GM12878 (cell line): ENCODE results near the gene PAM16. TPM values are rescaled to one million over a fixed set of nuclear protein-coding genes. Genes with fewer than 3 reads are reported as not detected.

Experiments
- ATAC-seq: fragments of 200-7000 bp; cut with Tn5 transposase; 3 replicates; pipeline ENCODE4 v1.9.1; 2020; ENCODE audit warnings: mild to moderate bottlenecking, moderate library complexity
- BruUV-seq: library from RNA; stranded (reverse); fragments of 400-500 nt; replicated peaks from 2 replicates; lab custom pipeline; 2021; lab: Mats Ljungman, UMichigan
- CTCF ChIA-PET: fragments of 300-600 bp; sonication (Branson Sonifier 250); formaldehyde crosslinking; extraction: SDS; loops from one replicate; lab custom pipeline; 2021; ENCODE audit warnings: inconsistent platforms; lab: Yijun Ruan, JAX
- POLR2A ChIA-PET: fragments of 350-600 bp; formaldehyde crosslinking; extraction: SDS; loops from one replicate; lab custom pipeline; 2021; ENCODE audit warnings: inconsistent platforms; lab: Charles Lee
- RAD21 ChIA-PET: fragments of 300-600 bp; sonication (Branson Sonifier 250); formaldehyde crosslinking; loops from one replicate; lab custom pipeline; 2023; ENCODE audit warnings: antibody characterized with exemption; ENCODE audit not compliant: unreplicated experiment; lab: Charles Lee
- SMC1A ChIA-PET: fragments of 300-600 bp; sonication (Branson Sonifier 250); formaldehyde crosslinking; loops from one replicate; lab custom pipeline; 2023; ENCODE audit not compliant: unreplicated experiment, uncharacterized antibody; lab: Charles Lee
- DNase-seq: peaks from one replicate; pipeline ENCODE4 v3.0.0-alpha.2; 2011; ENCODE audit warnings: low read depth, low spot score
- FAIRE-seq: peaks from 3 replicates; lab custom pipeline; 2011; peaks lifted over from hg19 to GRCh38; lab: Jason Lieb, UNC
- H2AFZ ChIP-seq: 2 replicates; pipeline ENCODE4 v1.6.0; 2011; ENCODE audit warnings: low read depth, low read length, control low read depth; ENCODE audit not compliant: control insufficient read depth
- H3K27ac ChIP-seq: 2 replicates; pipeline ENCODE4 v1.5.1; 2011; ENCODE audit warnings: control low read depth; ENCODE audit not compliant: control insufficient read depth, insufficient read depth
- H3K27me3 ChIP-seq, 2 experiments: replicated peaks in 1 of 2; 2 replicates each; pipeline versions ENCODE4 v1.6.0 to v1.6.1; 2011; ENCODE audit warnings: low read length in 1 of 2; ENCODE audit not compliant: control insufficient read depth in 2 of 2, insufficient read depth in 2 of 2
- H3K36me3 ChIP-seq, 2 experiments: 2 replicates each; pipeline ENCODE4 v1.5.1; 2011; ENCODE audit warnings: low read length in 1 of 2; ENCODE audit not compliant: control insufficient read depth in 2 of 2, insufficient read depth in 2 of 2
- H3K4me1 ChIP-seq: 2 replicates; pipeline ENCODE4 v1.6.1; 2011; ENCODE audit warnings: mild to moderate bottlenecking, low read length, moderate library complexity, mixed read lengths; ENCODE audit not compliant: control insufficient read depth, insufficient read depth
- H3K4me2 ChIP-seq: 2 replicates; pipeline ENCODE4 v1.6.0; 2011; ENCODE audit warnings: control low read depth; ENCODE audit not compliant: control insufficient read depth, insufficient read depth
- H3K4me3 ChIP-seq: fragments of 200-600 bp; sonication (generic); 2 replicates; pipeline ENCODE4 v1.5.1; 2016
- H3K79me2 ChIP-seq: 2 replicates; pipeline ENCODE4 v1.6.0; 2011; ENCODE audit warnings: low read length; ENCODE audit not compliant: control insufficient read depth, insufficient read depth
- H3K9ac ChIP-seq: 2 replicates; pipeline ENCODE4 v1.8.0; 2011; ENCODE audit warnings: low read length, control low read depth, mixed read lengths; ENCODE audit not compliant: control insufficient read depth, insufficient read depth
- H3K9me3 ChIP-seq: replicated peaks from 3 replicates; pipeline ENCODE4 v1.5.1; 2011; ENCODE audit warnings: mild to moderate bottlenecking, low read length; ENCODE audit not compliant: control insufficient read depth, insufficient read depth
- H4K20me1 ChIP-seq: 2 replicates; pipeline ENCODE4 v1.6.0; 2011; ENCODE audit not compliant: control insufficient read depth, insufficient read depth
- FOS ChIP-seq: IDR thresholded peaks from 3 replicates; pipeline ENCODE4 v1.6.1; 2011; ENCODE audit warnings: borderline replicate concordance; ENCODE audit not compliant: insufficient read length; ENCODE audit errors: extremely low read depth
- HDAC6 ChIP-seq: fragments of 200-600 bp; sonication (generic); IDR thresholded peaks from one replicate; pipeline ENCODE4 v1.8.0; 2017; ENCODE audit warnings: antibody characterized with exemption; ENCODE audit not compliant: unreplicated experiment
- RB1 ChIP-seq: fragments of 450-650 bp; formaldehyde crosslinking; IDR thresholded peaks from 2 replicates; pipeline ENCODE4 v1.6.1; 2017; ENCODE audit warnings: mild to moderate bottlenecking, borderline replicate concordance
- SIN3A ChIP-seq: IDR thresholded peaks from 2 replicates; pipeline ENCODE4 v1.6.1; 2012; ENCODE audit warnings: low read depth, low read length, improper control_type of control experiment
- SMAD1 ChIP-seq: fragments of 450-650 bp; IDR thresholded peaks from 2 replicates; pipeline ENCODE4 v1.6.1; 2018; ENCODE audit warnings: mild to moderate bottlenecking, low read depth; ENCODE audit not compliant: partially characterized antibody
- TCF12 ChIP-seq: IDR thresholded peaks from 2 replicates; pipeline ENCODE4 v1.6.1; 2011; ENCODE audit warnings: low read depth, mild to moderate bottlenecking, low read length
- YY1 ChIP-seq: IDR thresholded peaks from 2 replicates; pipeline ENCODE4 v1.6.1; 2011; ENCODE audit warnings: low read depth, mild to moderate bottlenecking, low read length
- WGBS: methylation state at CpG from one replicate; pipeline ENCODE4 v1.1.6; 2016; ENCODE audit warnings: low lambda C conversion rate; ENCODE audit not compliant: insufficient replicate concordance, insufficient coverage; ENCODE audit errors: missing lambda C conversion rate; 5-methylcytosine and 5-hydroxymethylcytosine counted together
- in situ Hi-C: fragments of 300-500 bp; cut with MboI; formaldehyde crosslinking; loops from 9 replicates; pipeline ENCODE4 v1.14.3; 2018; ENCODE audit warnings: mixed read lengths
- intact Hi-C: fragments of 100-400 bp; cut with micrococcal nuclease; formaldehyde crosslinking; loops from one replicate; pipeline ENCODE4 v1.14.2; 2022; ENCODE audit not compliant: unreplicated experiment
- polyA plus RNA-seq, 11 experiments: library from polyadenylated mRNA; depleted of rRNA in 4 of 11; unstranded in 6 of 11; stranded (reverse) in 5 of 11; fragments of >200 nt; fragmentation: Nextera tagmentation in 4 of 11; fragmentation: Illumina TruSeq in 1 of 11; extraction: Ambion mirVana in 4 of 11; extraction: Trizol in 1 of 11; gene quantifications; 1 replicate in 1 of 11; 2 replicates in 10 of 11; pipeline versions ENCODE4 v1.2.1 to v1.2.3, GENCODE V29; 2011 to 2016; ENCODE audit warnings: inconsistent platforms in 2 of 11, missing spikeins in 2 of 11, low read depth in 1 of 11
- total RNA-seq, 4 experiments: library from RNA; depleted of rRNA in 3 of 4; stranded (reverse); fragments of >200 nt in 3 of 4; fragmentation: Illumina TruSeq in 1 of 4; extraction: Trizol in 1 of 4; gene quantifications; 2 replicates each; pipeline versions ENCODE4 v1.2.1 to v1.2.3, GENCODE V29; 2013 to 2021
- TF ChIP-seq, protein P1 (sequence below): fragments of 450-650 bp; IDR thresholded peaks from 2 replicates; pipeline ENCODE4 v1.6.1; 2017; ENCODE audit warnings: antibody characterized with exemption, mild to moderate bottlenecking, moderate library complexity
- TF ChIP-seq, protein P2 (sequence below): fragments of 450-650 bp; formaldehyde crosslinking; IDR thresholded peaks from 2 replicates; pipeline ENCODE4 v1.4.0; 2022; ENCODE audit warnings: mild to moderate bottlenecking, moderate library complexity
- TF ChIP-seq, protein P3 (sequence below): fragments of 450-650 bp; IDR thresholded peaks from 2 replicates; pipeline ENCODE4 v1.6.1; 2016; ENCODE audit warnings: mild to moderate bottlenecking
- TF ChIP-seq, protein P4 (sequence below), 3 experiments: IDR thresholded peaks in 2 of 3; conservative IDR thresholded peaks in 1 of 3; 2 replicates each; pipeline ENCODE4 v1.5.1; 2011; ENCODE audit warnings: low read depth in 3 of 3, low read length in 3 of 3, mild to moderate bottlenecking in 3 of 3, control low read depth in 2 of 3, moderate library complexity in 2 of 3, inconsistent platforms in 1 of 3, mixed read lengths in 1 of 3; ENCODE audit not compliant: control insufficient read depth in 2 of 3, insufficient read depth in 1 of 3; ENCODE audit errors: extremely low read depth in 1 of 3
- TF ChIP-seq, protein P5 (sequence below): IDR thresholded peaks from 2 replicates; pipeline ENCODE4 v1.6.1; 2012; ENCODE audit warnings: low read depth, low read length, improper control_type of control experiment

Gene PAM16
- total and polyA plus RNA-seq, 10 of the 15 experiments (the other 5 are each of a cell fraction or from before 2014, with no cell fraction given) = 18.5 to 94.3 (median 51.5) TPM

DNA sequence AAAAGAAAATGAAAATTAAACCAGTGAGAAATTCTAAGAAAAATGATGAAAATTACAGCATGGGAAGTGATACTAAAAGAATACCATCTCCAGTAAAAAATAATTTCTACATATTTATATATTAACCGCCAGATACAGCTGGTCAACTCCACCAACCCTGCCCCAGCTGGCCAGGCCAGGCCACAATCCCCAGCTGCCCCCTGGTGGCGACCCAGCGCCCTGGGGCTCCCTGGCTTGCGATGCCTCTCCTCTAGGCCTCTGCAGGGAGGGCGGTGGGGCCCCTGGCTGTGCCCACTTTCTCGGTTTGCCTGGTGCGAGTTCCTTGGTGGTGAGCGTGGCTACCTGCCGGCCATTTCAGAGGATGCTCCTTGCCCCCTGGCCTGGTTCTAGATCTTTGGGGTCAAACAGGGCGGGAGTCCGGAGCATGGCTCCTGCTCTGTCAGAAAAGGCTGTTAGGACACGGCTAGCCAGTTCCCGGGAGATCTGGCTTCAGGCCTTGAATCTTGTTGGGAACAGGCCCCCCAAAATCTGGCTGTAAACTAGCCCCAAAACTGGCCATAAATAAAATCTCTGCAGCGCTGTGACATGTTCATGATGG lies 20.7 kb downstream of the PAM16 start:
- POLR2A ChIA-PET = interaction anchor here (1.3 kb wide), 1 partner anchor 22 kb away, joined by 4 read pairs; no protein-coding TSS in a partner anchor
- H3K9me3 ChIP-seq = no peaks in the 10 kb centered on the region
- peak; percentile 79; the same call in 1 of the 2 replicates for TF ChIP-seq TCF12
- TF ChIP-seq, protein P1, sequence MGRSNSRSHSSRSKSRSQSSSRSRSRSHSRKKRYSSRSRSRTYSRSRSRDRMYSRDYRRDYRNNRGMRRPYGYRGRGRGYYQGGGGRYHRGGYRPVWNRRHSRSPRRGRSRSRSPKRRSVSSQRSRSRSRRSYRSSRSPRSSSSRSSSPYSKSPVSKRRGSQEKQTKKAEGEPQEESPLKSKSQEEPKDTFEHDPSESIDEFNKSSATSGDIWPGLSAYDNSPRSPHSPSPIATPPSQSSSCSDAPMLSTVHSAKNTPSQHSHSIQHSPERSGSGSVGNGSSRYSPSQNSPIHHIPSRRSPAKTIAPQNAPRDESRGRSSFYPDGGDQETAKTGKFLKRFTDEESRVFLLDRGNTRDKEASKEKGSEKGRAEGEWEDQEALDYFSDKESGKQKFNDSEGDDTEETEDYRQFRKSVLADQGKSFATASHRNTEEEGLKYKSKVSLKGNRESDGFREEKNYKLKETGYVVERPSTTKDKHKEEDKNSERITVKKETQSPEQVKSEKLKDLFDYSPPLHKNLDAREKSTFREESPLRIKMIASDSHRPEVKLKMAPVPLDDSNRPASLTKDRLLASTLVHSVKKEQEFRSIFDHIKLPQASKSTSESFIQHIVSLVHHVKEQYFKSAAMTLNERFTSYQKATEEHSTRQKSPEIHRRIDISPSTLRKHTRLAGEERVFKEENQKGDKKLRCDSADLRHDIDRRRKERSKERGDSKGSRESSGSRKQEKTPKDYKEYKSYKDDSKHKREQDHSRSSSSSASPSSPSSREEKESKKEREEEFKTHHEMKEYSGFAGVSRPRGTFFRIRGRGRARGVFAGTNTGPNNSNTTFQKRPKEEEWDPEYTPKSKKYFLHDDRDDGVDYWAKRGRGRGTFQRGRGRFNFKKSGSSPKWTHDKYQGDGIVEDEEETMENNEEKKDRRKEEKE = no peak
- no peak for TF ChIP-seq FOS
- TF ChIP-seq, protein P2, sequence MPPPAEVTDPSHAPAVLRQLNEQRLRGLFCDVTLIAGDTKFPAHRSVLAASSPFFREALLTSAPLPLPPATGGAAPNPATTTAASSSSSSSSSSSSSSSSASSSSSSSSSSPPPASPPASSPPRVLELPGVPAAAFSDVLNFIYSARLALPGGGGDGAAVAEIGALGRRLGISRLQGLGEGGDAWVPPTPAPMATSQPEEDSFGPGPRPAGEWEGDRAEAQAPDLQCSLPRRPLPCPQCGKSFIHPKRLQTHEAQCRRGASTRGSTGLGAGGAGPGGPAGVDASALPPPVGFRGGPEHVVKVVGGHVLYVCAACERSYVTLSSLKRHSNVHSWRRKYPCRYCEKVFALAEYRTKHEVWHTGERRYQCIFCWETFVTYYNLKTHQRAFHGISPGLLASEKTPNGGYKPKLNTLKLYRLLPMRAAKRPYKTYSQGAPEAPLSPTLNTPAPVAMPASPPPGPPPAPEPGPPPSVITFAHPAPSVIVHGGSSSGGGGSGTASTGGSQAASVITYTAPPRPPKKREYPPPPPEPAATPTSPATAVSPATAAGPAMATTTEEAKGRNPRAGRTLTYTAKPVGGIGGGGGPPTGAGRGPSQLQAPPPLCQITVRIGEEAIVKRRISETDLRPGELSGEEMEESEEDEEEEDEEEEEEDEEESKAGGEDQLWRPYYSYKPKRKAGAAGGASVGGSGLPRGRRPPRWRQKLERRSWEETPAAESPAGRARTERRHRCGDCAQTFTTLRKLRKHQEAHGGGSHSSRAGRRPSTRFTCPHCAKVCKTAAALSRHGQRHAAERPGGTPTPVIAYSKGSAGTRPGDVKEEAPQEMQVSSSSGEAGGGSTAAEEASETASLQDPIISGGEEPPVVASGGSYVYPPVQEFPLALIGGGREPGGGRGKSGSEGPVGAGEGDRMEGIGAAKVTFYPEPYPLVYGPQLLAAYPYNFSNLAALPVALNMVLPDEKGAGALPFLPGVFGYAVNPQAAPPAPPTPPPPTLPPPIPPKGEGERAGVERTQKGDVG (CRISPR knock-in tag) = no peak
- TF ChIP-seq HDAC6 = no peak
- TF ChIP-seq, protein P3, sequence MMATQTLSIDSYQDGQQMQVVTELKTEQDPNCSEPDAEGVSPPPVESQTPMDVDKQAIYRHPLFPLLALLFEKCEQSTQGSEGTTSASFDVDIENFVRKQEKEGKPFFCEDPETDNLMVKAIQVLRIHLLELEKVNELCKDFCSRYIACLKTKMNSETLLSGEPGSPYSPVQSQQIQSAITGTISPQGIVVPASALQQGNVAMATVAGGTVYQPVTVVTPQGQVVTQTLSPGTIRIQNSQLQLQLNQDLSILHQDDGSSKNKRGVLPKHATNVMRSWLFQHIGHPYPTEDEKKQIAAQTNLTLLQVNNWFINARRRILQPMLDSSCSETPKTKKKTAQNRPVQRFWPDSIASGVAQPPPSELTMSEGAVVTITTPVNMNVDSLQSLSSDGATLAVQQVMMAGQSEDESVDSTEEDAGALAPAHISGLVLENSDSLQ = no peak
- peak; percentile 53; the same call in 1 of the 2 replicates for TF ChIP-seq RB1
- peak; percentile 74 for TF ChIP-seq YY1
- TF ChIP-seq, protein P4, sequence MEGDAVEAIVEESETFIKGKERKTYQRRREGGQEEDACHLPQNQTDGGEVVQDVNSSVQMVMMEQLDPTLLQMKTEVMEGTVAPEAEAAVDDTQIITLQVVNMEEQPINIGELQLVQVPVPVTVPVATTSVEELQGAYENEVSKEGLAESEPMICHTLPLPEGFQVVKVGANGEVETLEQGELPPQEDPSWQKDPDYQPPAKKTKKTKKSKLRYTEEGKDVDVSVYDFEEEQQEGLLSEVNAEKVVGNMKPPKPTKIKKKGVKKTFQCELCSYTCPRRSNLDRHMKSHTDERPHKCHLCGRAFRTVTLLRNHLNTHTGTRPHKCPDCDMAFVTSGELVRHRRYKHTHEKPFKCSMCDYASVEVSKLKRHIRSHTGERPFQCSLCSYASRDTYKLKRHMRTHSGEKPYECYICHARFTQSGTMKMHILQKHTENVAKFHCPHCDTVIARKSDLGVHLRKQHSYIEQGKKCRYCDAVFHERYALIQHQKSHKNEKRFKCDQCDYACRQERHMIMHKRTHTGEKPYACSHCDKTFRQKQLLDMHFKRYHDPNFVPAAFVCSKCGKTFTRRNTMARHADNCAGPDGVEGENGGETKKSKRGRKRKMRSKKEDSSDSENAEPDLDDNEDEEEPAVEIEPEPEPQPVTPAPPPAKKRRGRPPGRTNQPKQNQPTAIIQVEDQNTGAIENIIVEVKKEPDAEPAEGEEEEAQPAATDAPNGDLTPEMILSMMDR (IDR thresholded peaks at IDR 0.05 in 2 of 3, conservative IDR thresholded peaks at IDR 0.05 in 1 of 3; ENCODE audit: control insufficient read depth in 2 of 3, extremely low read depth in 1 of 3, insufficient read depth in 1 of 3, low read depth in 3 of 3, low read length in 3 of 3) = peak; percentile 94 to 97 (median 95)
- TF ChIP-seq, protein P5, sequence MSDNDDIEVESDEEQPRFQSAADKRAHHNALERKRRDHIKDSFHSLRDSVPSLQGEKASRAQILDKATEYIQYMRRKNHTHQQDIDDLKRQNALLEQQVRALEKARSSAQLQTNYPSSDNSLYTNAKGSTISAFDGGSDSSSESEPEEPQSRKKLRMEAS = no peak
- TF ChIP-seq SMAD1 = no peak
- TF ChIP-seq SIN3A = no peak

More for the DNA sequence above, 20.7 kb downstream of the PAM16 start:
- RAD21 ChIA-PET = interaction anchor here (0.6 to 5.6 kb wide), 11 partner anchors 11 to 130 kb away, joined by 3 to 68 read pairs (median 4); partner anchors contain the start of gene GLIS2
- no peaks in the 10 kb centered on the region for H3K27me3 ChIP-seq
- no peak overlapping the region for H3K4me2 ChIP-seq
- SMC1A ChIA-PET = interaction anchor here (0.6 to 5.7 kb wide), 9 partner anchors 10 to 636 kb away, joined by 3 to 62 read pairs (median 3); partner anchors contain the start of gene TFAP4
- CTCF ChIA-PET = interaction anchor here (0.7 to 12.1 kb wide), 13 partner anchors 15 to 129 kb away, joined by 3 to 145 read pairs (median 6); partner anchors contain the start of gene TFAP4
- DNase-seq (no peak), ATAC-seq (peak; percentile 85), FAIRE-seq (no peak)
- 35% methylated on average over 14 of the region's 14 CpGs for WGBS
- H4K20me1 ChIP-seq = no peaks in the 10 kb centered on the region
- no peak overlapping the region for H3K9ac ChIP-seq
- H3K79me2 ChIP-seq = no peaks in the 10 kb centered on the region
- BruUV-seq = no TSS peak
- H2AFZ ChIP-seq = no peak overlapping the region
- peaks cover 2% of the 10 kb centered on the region for H3K4me1 ChIP-seq
- no peaks in the 10 kb centered on the region; a peak in 1 of 4 replicates for H3K36me3 ChIP-seq
- intact Hi-C loops (loop anchor here (1.0 to 10.0 kb wide), 3 partner anchors 22 to 126 kb away; no protein-coding TSS in a partner anchor), in situ Hi-C loops (loop anchor here (5.0 kb wide), 1 partner anchor 43 kb away; no protein-coding TSS in a partner anchor)
- H3K27ac ChIP-seq = no peak overlapping the region
- no peak overlapping the region for H3K4me3 ChIP-seq
